WTC11 (cell line): ENCODE data around the gene MYOF. TPM values are rescaled to one million over a fixed set of nuclear protein-coding genes. Genes with fewer than 3 reads are reported as not detected.

Experiments used
- ATAC-seq: fragments of 200-7000 bp; cut with Tn5 transposase; 2 replicates; pipeline ENCODE4 v1.10.0; 2021; ENCODE audit warnings: mild to moderate bottlenecking, moderate library complexity
- CTCF ChIA-PET: fragments of 300-600 bp; sonication (Branson Sonifier 250); formaldehyde crosslinking; loops from one replicate; lab custom pipeline; 2021; ENCODE audit warnings: antibody characterized with exemption; lab: Charles Lee
- POLR2A ChIA-PET: fragments of 350-600 bp; sonication (Branson Sonifier 250); formaldehyde crosslinking; loops from one replicate; lab custom pipeline; 2021; ENCODE audit warnings: antibody characterized with exemption; lab: Charles Lee
- DNase-seq: peaks from one replicate; pipeline ENCODE4 v3.0.0; 2021; ENCODE audit warnings: low spot score
- H3K27ac Mint-ChIP-seq: 2 replicates; pipeline ENCODE4 v1.8.0; 2021; ENCODE audit warnings: mixed read lengths
- H3K27me3 Mint-ChIP-seq: 2 replicates; pipeline ENCODE4 v1.8.0; 2021; ENCODE audit warnings: low read depth, mild to moderate bottlenecking, moderate library complexity, mixed read lengths
- H3K36me3 Mint-ChIP-seq: 2 replicates; pipeline ENCODE4 v1.8.0; 2021; ENCODE audit warnings: mixed read lengths
- H3K4me1 Mint-ChIP-seq: 2 replicates; pipeline ENCODE4 v1.8.0; 2022; ENCODE audit warnings: mixed read lengths
- H3K4me3 Mint-ChIP-seq: 2 replicates; pipeline ENCODE4 v1.8.0; 2021; ENCODE audit warnings: mild to moderate bottlenecking, moderate library complexity, mixed read lengths
- H3K9me3 Mint-ChIP-seq: 2 replicates; pipeline ENCODE4 v1.8.0; 2021; ENCODE audit warnings: mixed read lengths
- ELF4 ChIP-seq: sonication (generic); formaldehyde crosslinking; IDR thresholded peaks from 2 replicates; pipeline ENCODE4 v1.8.1; 2022; ENCODE audit warnings: low read depth, mild to moderate bottlenecking, moderate library complexity, missing genetic modification reagents
- EMX1 ChIP-seq: fragments of 250-450 bp; sonication (Bioruptor Pico); IDR thresholded peaks from 2 replicates; pipeline ENCODE4 v1.8.0; 2021; ENCODE audit warnings: mild to moderate bottlenecking
- FOXK1 ChIP-seq: sonication (generic); formaldehyde crosslinking; IDR thresholded peaks from 2 replicates; pipeline ENCODE4 v1.8.0; 2022; ENCODE audit warnings: mild to moderate bottlenecking, moderate library complexity, missing genetic modification reagents
- GABPB1 ChIP-seq: sonication (generic); formaldehyde crosslinking; IDR thresholded peaks from 2 replicates; pipeline ENCODE4 v1.8.1; 2023; ENCODE audit warnings: mild to moderate bottlenecking, missing genetic modification reagents
- GRHL2 ChIP-seq: fragments of 250-450 bp; sonication (Bioruptor Pico); IDR thresholded peaks from 2 replicates; pipeline ENCODE4 v1.8.0; 2022; ENCODE audit warnings: mild to moderate bottlenecking, moderate library complexity; ENCODE audit not compliant: insufficient replicate concordance, severe bottlenecking
- IRF2 ChIP-seq: sonication (generic); formaldehyde crosslinking; IDR thresholded peaks from 2 replicates; pipeline ENCODE4 v1.8.0; 2022; ENCODE audit warnings: low read depth, missing genetic modification reagents, borderline replicate concordance
- NFYB ChIP-seq: sonication (generic); formaldehyde crosslinking; conservative IDR thresholded peaks from 2 replicates; pipeline ENCODE4 v1.8.0; 2022; ENCODE audit warnings: low read depth, missing genetic modification reagents
- SMAD3 ChIP-seq: sonication (generic); formaldehyde crosslinking; IDR thresholded peaks from 2 replicates; pipeline ENCODE4 v1.8.0; 2022; ENCODE audit warnings: missing genetic modification reagents, mild to moderate bottlenecking, borderline replicate concordance
- ZNF219 ChIP-seq: sonication (generic); formaldehyde crosslinking; IDR thresholded peaks from 2 replicates; pipeline ENCODE4 v1.8.0; 2023; ENCODE audit warnings: missing genetic modification reagents, mild to moderate bottlenecking, borderline replicate concordance
- ZNF263 ChIP-seq: sonication (generic); formaldehyde crosslinking; IDR thresholded peaks from 2 replicates; pipeline ENCODE4 v1.8.1; 2022; ENCODE audit warnings: low read depth, mild to moderate bottlenecking, moderate library complexity, missing genetic modification reagents
- total RNA-seq: library from RNA; stranded (reverse); gene quantifications from 3 replicates; pipeline ENCODE4 v1.2.3, GENCODE V29; 2021
- TF ChIP-seq, protein P1 (sequence below): sonication (generic); formaldehyde crosslinking; IDR thresholded peaks from 2 replicates; pipeline ENCODE4 v1.8.0; 2022; ENCODE audit warnings: mild to moderate bottlenecking, missing genetic modification reagents
- TF ChIP-seq, protein P2 (sequence below): sonication (generic); formaldehyde crosslinking; IDR thresholded peaks from 2 replicates; pipeline ENCODE4 v1.8.1; 2023; ENCODE audit warnings: mild to moderate bottlenecking, missing genetic modification reagents, borderline replicate concordance
- TF ChIP-seq, protein P3 (sequence below): sonication (generic); formaldehyde crosslinking; IDR thresholded peaks from 2 replicates; pipeline ENCODE4 v1.8.1; 2022; ENCODE audit warnings: mild to moderate bottlenecking, moderate library complexity, missing genetic modification reagents
- TF ChIP-seq, protein P4 (sequence below): sonication (generic); formaldehyde crosslinking; IDR thresholded peaks from 2 replicates; pipeline ENCODE4 v1.8.0; 2022; ENCODE audit warnings: missing genetic modification reagents
- TF ChIP-seq, protein P5 (sequence below): sonication (generic); formaldehyde crosslinking; IDR thresholded peaks from 2 replicates; pipeline ENCODE4 v1.8.1; 2023; ENCODE audit warnings: mild to moderate bottlenecking, missing genetic modification reagents, moderate library complexity
- TF ChIP-seq, protein P6 (sequence below): sonication (generic); formaldehyde crosslinking; IDR thresholded peaks from 2 replicates; pipeline ENCODE4 v1.8.1; 2023; ENCODE audit warnings: mild to moderate bottlenecking, moderate library complexity, missing genetic modification reagents
- TF ChIP-seq, protein P7 (sequence below): fragments of 250-450 bp; sonication (Bioruptor Pico); IDR thresholded peaks from 2 replicates; pipeline ENCODE4 v1.8.0; 2021; ENCODE audit warnings: mild to moderate bottlenecking
- TF ChIP-seq, protein P8 (sequence below): fragments of 250-450 bp; sonication (Bioruptor Pico); IDR thresholded peaks from 2 replicates; pipeline ENCODE4 v1.9.0; 2021; ENCODE audit warnings: mild to moderate bottlenecking, borderline replicate concordance

MYOF gene
- total RNA-seq, 1 experiment from 2014 or later: 1.8 TPM

DNA sequence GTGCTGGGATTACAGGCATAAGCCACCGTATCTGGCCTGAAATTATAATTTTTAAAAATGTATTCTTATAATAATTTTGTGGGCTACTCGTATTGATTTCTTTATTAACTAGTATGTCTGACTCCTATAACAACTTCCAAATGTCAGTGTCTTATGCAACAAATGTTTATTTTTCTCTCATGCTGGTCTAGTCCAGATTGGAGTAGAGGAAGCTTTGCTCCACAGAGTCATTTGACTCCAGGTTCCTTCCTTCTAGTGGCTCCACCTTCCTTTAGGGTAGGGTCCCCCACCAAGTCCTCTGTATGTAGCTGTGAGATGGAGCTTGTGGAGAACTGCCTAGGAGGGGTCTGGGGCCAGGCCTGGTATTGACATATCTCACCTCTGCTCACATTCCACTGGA, 22.9 kb upstream of the MYOF start:
- Mint-ChIP-seq H3K9me3 (no peaks in the 10 kb centered on the region), H3K4me3 (no peak overlapping the region), H3K27ac (no peak overlapping the region), H3K4me1 (no peaks in the 10 kb centered on the region), H3K27me3 (no peaks in the 10 kb centered on the region), H3K36me3 (peaks cover 53% of the 10 kb centered on the region)
- ChIA-PET POLR2A (no interaction called here), CTCF (interaction anchor here (1.4 kb wide), 1 partner anchor 129 kb away, joined by 5 read pairs; no protein-coding TSS in a partner anchor)
- DNase-seq: no peak
- no peak for ATAC-seq
- TF ChIP-seq IRF2 (CRISPR knock-in tag) (no peak), NFYB (CRISPR knock-in tag) (no peak), SMAD3 (CRISPR knock-in tag) (no peak), GRHL2 (CRISPR knock-in tag) (no peak), EMX1 (CRISPR knock-in tag) (no peak), FOXK1 (CRISPR knock-in tag) (no peak), ZNF219 (CRISPR knock-in tag) (no peak), ZNF263 (CRISPR knock-in tag) (no peak), GABPB1 (CRISPR knock-in tag) (no peak), ELF4 (CRISPR knock-in tag) (no peak)
- TF ChIP-seq, protein P1, sequence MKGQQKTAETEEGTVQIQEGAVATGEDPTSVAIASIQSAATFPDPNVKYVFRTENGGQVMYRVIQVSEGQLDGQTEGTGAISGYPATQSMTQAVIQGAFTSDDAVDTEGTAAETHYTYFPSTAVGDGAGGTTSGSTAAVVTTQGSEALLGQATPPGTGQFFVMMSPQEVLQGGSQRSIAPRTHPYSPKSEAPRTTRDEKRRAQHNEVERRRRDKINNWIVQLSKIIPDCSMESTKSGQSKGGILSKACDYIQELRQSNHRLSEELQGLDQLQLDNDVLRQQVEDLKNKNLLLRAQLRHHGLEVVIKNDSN (CRISPR knock-in tag): no peak
- TF ChIP-seq, protein P2, sequence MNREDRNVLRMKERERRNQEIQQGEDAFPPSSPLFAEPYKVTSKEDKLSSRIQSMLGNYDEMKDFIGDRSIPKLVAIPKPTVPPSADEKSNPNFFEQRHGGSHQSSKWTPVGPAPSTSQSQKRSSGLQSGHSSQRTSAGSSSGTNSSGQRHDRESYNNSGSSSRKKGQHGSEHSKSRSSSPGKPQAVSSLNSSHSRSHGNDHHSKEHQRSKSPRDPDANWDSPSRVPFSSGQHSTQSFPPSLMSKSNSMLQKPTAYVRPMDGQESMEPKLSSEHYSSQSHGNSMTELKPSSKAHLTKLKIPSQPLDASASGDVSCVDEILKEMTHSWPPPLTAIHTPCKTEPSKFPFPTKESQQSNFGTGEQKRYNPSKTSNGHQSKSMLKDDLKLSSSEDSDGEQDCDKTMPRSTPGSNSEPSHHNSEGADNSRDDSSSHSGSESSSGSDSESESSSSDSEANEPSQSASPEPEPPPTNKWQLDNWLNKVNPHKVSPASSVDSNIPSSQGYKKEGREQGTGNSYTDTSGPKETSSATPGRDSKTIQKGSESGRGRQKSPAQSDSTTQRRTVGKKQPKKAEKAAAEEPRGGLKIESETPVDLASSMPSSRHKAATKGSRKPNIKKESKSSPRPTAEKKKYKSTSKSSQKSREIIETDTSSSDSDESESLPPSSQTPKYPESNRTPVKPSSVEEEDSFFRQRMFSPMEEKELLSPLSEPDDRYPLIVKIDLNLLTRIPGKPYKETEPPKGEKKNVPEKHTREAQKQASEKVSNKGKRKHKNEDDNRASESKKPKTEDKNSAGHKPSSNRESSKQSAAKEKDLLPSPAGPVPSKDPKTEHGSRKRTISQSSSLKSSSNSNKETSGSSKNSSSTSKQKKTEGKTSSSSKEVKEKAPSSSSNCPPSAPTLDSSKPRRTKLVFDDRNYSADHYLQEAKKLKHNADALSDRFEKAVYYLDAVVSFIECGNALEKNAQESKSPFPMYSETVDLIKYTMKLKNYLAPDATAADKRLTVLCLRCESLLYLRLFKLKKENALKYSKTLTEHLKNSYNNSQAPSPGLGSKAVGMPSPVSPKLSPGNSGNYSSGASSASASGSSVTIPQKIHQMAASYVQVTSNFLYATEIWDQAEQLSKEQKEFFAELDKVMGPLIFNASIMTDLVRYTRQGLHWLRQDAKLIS (CRISPR knock-in tag): no peak
- TF ChIP-seq, protein P3, sequence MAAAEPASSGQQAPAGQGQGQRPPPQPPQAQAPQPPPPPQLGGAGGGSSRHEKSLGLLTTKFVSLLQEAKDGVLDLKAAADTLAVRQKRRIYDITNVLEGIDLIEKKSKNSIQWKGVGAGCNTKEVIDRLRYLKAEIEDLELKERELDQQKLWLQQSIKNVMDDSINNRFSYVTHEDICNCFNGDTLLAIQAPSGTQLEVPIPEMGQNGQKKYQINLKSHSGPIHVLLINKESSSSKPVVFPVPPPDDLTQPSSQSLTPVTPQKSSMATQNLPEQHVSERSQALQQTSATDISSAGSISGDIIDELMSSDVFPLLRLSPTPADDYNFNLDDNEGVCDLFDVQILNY (CRISPR knock-in tag): no peak
- TF ChIP-seq, protein P4, sequence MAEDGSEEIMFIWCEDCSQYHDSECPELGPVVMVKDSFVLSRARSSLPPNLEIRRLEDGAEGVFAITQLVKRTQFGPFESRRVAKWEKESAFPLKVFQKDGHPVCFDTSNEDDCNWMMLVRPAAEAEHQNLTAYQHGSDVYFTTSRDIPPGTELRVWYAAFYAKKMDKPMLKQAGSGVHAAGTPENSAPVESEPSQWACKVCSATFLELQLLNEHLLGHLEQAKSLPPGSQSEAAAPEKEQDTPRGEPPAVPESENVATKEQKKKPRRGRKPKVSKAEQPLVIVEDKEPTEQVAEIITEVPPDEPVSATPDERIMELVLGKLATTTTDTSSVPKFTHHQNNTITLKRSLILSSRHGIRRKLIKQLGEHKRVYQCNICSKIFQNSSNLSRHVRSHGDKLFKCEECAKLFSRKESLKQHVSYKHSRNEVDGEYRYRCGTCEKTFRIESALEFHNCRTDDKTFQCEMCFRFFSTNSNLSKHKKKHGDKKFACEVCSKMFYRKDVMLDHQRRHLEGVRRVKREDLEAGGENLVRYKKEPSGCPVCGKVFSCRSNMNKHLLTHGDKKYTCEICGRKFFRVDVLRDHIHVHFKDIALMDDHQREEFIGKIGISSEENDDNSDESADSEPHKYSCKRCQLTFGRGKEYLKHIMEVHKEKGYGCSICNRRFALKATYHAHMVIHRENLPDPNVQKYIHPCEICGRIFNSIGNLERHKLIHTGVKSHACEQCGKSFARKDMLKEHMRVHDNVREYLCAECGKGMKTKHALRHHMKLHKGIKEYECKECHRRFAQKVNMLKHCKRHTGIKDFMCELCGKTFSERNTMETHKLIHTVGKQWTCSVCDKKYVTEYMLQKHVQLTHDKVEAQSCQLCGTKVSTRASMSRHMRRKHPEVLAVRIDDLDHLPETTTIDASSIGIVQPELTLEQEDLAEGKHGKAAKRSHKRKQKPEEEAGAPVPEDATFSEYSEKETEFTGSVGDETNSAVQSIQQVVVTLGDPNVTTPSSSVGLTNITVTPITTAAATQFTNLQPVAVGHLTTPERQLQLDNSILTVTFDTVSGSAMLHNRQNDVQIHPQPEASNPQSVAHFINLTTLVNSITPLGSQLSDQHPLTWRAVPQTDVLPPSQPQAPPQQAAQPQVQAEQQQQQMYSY: no peak
- TF ChIP-seq, protein P5, sequence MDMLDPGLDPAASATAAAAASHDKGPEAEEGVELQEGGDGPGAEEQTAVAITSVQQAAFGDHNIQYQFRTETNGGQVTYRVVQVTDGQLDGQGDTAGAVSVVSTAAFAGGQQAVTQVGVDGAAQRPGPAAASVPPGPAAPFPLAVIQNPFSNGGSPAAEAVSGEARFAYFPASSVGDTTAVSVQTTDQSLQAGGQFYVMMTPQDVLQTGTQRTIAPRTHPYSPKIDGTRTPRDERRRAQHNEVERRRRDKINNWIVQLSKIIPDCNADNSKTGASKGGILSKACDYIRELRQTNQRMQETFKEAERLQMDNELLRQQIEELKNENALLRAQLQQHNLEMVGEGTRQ: no peak
- TF ChIP-seq, protein P6, sequence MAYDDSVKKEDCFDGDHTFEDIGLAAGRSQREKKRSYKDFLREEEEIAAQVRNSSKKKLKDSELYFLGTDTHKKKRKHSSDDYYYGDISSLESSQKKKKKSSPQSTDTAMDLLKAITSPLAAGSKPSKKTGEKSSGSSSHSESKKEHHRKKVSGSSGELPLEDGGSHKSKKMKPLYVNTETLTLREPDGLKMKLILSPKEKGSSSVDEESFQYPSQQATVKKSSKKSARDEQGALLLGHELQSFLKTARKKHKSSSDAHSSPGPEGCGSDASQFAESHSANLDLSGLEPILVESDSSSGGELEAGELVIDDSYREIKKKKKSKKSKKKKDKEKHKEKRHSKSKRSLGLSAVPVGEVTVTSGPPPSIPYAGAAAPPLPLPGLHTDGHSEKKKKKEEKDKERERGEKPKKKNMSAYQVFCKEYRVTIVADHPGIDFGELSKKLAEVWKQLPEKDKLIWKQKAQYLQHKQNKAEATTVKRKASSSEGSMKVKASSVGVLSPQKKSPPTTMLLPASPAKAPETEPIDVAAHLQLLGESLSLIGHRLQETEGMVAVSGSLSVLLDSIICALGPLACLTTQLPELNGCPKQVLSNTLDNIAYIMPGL: no peak
- TF ChIP-seq, protein P7, sequence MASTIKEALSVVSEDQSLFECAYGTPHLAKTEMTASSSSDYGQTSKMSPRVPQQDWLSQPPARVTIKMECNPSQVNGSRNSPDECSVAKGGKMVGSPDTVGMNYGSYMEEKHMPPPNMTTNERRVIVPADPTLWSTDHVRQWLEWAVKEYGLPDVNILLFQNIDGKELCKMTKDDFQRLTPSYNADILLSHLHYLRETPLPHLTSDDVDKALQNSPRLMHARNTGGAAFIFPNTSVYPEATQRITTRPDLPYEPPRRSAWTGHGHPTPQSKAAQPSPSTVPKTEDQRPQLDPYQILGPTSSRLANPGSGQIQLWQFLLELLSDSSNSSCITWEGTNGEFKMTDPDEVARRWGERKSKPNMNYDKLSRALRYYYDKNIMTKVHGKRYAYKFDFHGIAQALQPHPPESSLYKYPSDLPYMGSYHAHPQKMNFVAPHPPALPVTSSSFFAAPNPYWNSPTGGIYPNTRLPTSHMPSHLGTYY: no peak
- TF ChIP-seq, protein P8, sequence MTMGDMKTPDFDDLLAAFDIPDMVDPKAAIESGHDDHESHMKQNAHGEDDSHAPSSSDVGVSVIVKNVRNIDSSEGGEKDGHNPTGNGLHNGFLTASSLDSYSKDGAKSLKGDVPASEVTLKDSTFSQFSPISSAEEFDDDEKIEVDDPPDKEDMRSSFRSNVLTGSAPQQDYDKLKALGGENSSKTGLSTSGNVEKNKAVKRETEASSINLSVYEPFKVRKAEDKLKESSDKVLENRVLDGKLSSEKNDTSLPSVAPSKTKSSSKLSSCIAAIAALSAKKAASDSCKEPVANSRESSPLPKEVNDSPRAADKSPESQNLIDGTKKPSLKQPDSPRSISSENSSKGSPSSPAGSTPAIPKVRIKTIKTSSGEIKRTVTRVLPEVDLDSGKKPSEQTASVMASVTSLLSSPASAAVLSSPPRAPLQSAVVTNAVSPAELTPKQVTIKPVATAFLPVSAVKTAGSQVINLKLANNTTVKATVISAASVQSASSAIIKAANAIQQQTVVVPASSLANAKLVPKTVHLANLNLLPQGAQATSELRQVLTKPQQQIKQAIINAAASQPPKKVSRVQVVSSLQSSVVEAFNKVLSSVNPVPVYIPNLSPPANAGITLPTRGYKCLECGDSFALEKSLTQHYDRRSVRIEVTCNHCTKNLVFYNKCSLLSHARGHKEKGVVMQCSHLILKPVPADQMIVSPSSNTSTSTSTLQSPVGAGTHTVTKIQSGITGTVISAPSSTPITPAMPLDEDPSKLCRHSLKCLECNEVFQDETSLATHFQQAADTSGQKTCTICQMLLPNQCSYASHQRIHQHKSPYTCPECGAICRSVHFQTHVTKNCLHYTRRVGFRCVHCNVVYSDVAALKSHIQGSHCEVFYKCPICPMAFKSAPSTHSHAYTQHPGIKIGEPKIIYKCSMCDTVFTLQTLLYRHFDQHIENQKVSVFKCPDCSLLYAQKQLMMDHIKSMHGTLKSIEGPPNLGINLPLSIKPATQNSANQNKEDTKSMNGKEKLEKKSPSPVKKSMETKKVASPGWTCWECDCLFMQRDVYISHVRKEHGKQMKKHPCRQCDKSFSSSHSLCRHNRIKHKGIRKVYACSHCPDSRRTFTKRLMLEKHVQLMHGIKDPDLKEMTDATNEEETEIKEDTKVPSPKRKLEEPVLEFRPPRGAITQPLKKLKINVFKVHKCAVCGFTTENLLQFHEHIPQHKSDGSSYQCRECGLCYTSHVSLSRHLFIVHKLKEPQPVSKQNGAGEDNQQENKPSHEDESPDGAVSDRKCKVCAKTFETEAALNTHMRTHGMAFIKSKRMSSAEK (CRISPR knock-in tag): no peak
